ENCODE data around the gene MYRF. TPM values are rescaled to one million over a fixed set of nuclear protein-coding genes. Genes with fewer than 3 reads are reported as not detected.
A peak's percentile ranks its signal among the peaks of the same experiment; 100 is the strongest.

Gene MYRF
- polyA plus RNA-seq, 5 donors, result 20.7 to 39.0 (median 28.7) TPM

DNA sequence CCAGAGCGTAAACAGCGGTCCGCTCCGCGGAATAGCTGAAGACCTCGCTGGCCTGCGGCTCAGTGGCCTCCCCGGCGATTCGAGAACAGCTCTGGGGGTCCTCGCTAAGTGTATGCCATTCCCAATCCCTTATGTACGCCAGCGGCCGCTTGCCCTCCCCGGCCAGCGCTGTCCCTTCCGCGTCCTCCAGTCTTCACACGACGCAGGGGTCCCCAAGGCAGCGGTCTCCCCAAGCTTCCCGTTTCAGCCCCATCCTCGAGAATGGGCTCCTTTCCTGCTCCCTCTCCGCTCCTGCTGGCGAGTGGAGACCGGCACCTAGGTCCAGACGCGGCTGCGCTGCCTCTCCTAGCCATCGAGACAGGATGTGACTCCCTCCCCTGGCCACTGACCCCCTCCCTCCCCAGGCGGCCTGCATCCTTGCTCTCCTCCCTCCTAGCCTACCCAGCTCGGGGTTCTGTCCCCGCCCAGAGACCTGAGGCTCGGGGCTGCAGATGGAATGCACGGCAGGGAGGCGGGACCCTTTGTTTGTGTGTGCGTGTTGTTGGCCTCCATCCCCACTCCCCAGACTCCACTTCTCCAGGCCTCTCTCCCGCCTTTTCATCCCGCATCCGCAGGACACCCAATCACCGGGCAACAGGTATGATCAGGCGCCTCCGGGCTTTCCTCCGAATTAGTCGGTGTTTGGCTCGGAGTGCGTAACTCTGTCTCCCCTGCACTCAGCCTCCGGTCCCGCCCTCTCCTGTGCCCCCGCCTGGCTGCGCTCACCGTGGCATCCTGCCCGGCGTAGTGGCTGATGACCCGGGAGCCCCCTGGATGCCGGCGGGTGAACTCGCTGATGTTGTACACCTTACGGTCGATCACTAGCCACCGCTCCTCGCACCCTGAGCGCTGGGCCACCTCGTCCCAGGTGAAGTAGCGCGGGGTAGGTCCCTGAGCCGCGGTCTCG is 63.6 kb downstream of the MYRF start:
- peak; percentile 56 to 60 for DNase-seq

DNA sequence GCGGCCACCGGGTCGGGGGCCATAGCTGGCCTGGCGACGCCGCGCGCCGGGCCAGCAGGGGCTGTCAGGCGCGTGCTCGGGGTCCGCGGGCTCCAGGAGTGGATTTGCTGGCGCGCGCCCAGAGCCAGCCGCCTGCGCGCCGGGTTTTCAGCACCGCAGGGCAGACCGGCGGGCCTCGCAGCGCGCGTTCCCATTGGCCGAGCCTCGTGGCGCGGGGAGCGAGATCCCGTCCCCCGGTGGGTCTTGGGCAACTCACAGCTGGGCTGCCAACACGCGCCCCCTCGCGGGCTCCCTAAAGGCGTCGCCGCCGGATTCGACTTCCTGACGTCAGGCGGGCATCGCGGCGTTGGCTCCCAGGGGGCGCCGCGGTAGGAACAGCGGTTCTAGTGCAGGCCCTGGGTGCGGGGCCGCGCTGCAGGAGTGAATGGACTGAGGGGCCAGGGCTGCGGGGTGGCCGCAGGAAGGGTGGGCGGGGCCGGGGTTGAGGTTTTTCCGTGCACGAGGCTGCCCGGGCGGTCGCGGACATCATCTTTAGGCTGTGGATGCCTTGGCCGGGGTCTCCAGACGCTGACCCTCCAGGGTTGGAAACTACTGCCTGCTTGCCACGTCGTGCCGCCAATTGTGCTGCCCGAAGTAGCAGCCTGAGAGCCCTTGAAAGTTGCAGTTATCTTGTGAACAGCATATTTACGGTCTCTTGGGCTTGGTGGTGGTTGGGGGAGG is 64.5 kb downstream of the MYRF start, which contains the start of gene FADS1:
Gene FADS1, minus strand, starts transcription at position 268 of the 720 bp plus-strand sequence. Its CDS starts 74 bp downstream, at position 194.
- DNase-seq, result peak; percentile 92 to 93

DNA sequence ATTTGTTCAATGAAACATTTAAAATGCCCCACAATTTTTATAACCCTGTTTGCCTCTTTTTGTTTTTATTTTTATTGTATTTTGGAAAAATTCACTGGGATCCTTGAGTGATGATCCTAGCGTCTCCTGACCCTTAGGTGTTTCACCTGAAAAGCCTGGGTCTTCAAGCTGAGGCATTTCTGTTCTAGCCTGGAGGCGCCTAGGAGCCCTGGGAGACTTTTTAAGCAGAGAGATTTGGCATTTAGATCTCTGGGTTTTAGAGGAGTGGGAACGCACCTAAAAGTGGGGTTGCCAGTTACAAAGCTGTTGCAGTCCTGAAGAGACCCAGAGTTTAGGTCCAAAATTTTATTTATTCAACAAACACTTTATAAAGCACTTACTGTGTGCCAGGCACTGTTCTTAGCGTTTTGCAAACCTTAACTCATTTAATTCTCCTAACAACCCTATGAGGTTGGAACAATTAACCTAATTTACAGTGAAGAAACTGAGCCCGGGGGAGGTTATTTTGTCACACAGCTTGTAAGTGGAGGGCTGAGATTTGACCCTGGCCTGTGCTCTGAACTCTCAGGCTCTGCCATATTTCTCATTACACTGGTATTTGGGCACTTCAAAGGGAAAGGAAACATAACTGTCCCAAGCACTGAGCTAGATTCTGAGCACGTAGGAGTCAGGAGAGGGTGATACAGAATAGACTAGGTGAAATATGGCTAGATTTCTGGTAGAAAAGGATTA is 65.2 kb downstream of the MYRF start:
- DNase-seq, result no peak

DNA sequence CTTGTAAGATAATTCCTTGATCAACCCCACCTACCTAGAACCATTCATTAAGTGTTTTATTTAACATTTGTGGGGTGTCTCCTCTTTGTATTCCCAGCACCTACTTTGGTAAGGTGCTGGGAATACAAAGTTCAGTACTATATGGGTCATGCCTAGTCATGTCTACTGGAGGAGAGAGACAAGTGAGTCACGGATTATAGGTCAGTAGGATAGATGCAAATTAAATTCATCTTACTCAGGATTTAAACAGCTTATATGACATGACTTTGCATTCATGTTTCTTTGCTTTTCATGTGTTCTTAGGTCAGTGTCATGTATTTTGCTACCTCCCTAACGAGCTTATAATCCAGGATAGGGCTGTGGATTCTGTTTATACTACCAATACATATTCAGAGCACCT is 67.7 kb downstream of the MYRF start:
- no peak for DNase-seq

DNA sequence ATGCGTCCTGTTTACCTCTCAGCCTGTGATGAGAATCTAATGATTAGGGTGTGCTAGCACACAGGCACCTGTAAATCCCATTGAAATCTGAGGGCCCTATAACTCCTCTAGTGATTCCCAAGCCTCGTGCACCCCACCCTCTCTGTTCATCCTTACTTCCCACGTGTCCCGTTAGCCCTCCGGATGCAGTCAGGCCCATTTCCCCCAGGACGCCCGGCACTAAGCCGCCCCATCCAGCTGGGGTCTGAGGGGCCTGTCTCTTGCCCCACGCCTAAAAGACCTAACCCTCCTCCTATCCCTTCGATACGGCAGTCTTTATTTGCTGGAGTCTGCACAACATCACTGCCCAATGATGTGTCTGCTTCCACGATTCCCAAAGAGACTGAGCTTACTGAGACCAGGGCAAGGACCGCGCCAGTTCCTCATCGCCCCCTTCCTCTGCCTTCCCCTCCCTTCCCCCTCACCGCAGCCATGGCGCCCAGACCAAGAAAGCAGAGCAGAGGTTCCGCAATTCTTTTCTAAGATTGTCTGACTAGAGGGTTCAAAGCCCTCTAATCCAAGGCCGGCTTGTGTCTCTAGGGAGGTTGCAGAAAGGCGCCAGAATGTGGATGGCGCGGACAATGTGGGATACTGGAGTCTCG is 74.6 kb downstream of the MYRF start:
- DNase-seq, result peak in 1 of 2 donors; percentile 20

DNA sequence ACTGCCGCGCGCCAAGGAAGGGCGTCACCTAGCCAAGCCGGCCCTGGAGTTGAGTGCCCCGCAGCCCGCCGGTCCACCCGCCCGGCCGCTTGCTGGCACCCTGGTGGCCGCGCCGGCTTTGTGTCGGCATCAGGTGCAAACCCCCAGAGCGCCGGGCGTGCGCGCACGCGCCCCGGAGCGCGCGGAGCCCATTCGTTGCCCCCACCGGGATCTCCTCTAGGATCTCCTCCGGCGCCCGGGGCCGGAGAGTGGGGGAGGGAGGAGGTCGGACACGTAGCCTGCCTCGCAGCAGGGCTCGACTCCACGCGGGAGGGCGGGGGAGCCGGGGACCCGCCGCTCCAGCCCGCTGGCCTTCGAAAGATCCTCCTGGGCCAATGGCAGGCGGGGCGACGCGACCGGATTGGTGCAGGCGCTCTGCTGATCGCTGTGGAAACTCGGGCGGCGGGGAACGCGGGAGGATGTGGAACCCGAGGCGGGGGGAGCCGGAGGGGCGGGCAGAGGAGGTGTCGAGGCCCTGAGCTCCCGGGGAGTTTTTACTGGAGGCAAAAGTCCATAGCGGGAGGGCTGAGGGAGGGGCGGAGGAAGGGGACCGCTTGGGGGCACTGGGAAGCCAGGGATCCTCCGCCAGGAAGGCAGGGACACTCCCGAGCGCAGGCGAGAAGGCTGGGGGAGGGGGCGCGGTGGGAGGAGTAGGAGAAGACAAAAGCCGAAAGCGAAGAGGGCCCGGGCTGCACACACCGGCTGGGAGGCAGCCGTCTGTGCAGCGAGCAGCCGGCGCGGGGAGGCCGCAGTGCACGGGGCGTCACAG is 75.3 kb downstream of the MYRF start, which contains the start of gene FADS2:
Gene FADS2, plus strand, starts transcription at position 730 of the 808 bp plus-strand sequence. CDS start 91 bp downstream, outside the sequence.
- DNase-seq, result peak; percentile 79 to 87

DNA sequence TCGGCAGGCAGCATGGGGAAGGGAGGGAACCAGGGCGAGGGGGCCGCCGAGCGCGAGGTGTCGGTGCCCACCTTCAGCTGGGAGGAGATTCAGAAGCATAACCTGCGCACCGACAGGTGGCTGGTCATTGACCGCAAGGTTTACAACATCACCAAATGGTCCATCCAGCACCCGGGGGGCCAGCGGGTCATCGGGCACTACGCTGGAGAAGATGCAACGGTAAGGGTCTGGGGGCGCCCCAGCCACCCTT is 75.9 kb downstream of the MYRF start:
- DNase-seq, result no peak

DNA sequence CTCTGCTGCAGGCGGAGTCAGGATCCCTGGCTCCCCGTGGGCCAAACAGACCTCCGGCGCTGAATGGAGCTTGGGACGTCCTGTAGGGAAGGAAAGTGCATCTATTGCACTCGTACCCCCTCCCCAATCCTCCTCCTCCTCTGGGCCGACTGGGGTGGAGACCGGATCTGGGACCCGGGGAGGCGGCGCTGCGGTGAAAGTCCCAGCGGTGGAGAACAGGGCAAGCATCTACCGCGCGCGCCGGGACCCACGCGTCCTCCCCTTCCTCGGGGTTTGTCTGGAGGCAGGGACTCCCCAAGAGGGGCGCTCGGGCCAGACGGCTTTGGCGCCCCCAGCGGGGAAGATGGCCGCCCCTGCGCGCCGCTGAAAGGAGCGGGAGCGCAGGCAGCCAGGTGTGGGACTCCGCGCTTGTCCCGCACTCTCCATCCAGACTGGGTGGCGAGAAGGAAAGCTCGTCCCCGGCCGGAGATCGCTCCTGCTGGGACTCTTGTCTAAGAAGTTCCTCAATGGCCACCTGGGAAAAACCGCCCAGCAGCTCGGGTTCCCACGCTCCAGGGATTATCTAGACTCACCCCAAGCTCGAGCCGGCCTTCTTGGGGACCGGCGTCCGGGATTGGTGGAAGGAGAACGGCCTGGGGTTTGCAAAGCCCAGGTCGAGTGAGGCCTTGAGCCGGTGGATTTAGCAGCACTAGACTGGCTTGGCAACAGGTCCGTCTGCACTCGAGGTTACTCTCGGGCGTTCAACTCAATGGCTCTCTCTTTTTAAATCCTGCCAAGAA is 76.4 kb downstream of the MYRF start:
- DNase-seq, result peak; percentile 28 to 40

DNA sequence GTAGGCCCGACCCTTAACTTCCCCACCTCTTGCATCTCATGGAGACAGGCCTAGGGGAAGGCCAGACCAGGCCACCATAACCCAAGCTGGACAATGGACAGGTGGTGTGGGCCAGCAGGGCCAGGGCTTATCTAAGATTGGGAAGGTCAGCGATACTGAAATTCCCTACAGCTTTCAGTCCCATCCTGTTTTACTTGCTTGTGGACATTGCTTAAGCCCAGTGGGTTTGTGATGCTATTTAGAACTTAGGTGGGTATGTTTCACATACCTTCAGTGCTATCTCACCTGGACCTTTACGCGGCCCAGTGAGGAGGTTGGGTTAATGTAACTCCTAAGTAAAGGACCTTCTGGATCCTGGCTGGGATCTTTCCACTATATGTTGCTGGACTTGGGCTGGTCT is 77.4 kb downstream of the MYRF start:
- no peak for DNase-seq

DNA sequence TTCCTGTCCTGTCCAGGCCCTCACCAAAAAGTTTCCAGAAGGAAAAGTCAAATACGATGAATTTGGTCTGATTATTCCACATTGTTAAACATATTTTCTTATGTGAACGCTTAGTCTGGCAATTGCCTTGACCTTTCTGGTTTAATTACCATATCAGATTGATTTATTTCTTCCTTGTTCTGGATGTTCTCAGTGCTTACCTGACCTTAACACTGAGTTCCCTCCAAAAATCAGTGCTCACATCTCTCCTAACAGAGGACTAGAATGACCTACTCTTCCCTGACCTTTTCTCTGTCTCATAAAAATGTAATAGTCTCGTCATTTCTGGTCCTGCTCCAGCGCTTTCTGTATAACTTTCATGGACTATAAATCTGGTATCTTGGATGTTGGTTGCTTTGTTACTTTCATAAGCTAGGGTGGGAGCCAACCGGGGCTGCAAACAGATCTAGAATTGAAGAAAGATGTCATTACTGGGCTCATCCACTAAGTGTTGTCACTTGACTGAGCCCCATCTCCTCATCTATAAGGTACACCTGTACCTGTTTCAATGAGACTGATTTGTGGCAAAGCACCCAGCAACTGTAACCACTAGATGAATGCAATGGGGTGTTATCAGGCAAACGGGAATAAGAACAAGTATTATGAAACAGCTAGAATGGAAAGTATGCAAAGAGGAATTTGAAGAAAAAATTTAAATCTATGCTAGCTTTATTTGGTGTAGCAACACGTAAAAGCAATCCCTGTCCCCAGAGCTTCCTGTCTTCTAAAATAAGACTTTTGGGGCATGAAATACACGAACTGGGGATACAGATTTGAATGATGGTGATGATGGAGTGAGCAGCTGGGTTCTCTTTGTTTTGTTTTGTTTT is 78.0 kb downstream of the MYRF start:
- DNase-seq, result peak in 1 of 2 donors; percentile 32

DNA sequence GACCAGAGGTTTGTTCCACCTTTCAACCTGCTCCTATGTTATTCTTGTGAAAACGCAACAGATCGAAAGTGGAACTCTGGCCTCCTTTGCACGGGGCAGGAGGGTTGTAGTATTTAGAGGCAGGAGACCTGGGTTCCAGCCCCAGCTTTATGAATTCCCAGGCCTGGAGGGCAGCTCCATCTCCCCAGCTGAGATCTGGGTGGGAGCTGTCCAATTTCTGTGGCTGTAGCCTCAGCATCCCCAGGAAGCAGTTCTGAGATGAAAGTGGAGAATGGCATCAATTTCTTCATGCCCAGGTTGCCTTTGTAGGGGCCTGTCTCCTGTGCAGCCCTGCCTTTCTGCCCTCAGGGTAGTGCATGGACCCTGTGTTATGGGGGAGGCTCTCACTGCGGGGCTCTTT is 79.8 kb downstream of the MYRF start:
- no peak for DNase-seq

DNA sequence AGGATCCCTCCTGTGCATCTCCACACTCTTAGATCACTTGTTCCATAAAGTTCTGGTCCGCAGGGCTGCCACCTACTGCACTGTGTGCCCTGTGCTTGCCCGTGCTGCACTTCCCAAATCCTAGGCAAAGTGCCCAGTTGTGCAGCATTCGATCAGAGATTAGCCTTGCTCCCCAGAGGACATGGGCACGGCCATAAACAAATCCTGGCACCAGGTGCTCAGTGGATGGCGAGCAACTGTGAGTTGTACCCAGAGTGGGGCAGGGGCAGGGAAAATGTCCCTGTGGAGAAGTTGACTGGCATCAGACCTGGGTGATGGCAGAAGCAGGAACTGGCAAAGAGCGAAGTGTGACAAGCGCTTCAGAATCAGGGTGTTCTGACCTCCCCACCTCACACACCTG is 80.3 kb downstream of the MYRF start:
- DNase-seq, result no peak

DNA sequence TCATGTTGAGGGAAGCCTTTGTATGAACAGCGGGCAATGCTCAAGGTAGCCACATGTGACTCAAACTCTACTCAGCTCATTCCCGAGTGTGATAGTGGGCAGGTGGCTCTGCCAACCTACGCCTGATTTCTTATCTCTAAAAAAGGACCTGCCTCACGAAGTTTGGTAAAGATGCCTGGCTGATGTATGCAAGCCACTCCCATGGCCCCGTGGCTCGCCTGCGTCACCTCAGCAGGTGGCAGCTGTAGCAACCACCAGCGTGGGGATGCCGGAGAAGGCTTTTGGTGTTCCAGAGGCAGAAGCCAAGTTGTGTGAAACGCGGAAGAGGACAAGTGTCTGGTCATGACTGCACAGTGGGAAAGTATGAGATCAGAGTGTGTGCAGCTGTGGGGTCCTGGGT is 81.0 kb downstream of the MYRF start:
- no peak for DNase-seq

DNA sequence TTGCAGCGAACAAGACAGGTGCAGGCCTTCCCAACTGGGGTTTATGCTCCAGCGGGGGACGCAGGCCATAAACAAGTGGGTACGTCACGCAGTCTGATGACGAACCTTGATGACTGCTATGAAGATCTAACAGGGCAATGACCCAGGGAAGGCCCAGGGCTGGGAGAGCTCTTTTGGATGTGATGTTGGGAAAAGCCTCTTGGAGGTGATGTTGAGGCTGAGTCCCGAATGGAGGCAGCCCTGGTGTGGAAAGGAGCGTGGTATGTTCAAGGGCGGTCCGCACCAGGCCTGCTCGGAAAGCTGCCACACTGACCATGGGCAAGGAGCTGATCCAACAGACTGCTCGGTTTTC is 81.5 kb downstream of the MYRF start:
- no peak for DNase-seq

DNA sequence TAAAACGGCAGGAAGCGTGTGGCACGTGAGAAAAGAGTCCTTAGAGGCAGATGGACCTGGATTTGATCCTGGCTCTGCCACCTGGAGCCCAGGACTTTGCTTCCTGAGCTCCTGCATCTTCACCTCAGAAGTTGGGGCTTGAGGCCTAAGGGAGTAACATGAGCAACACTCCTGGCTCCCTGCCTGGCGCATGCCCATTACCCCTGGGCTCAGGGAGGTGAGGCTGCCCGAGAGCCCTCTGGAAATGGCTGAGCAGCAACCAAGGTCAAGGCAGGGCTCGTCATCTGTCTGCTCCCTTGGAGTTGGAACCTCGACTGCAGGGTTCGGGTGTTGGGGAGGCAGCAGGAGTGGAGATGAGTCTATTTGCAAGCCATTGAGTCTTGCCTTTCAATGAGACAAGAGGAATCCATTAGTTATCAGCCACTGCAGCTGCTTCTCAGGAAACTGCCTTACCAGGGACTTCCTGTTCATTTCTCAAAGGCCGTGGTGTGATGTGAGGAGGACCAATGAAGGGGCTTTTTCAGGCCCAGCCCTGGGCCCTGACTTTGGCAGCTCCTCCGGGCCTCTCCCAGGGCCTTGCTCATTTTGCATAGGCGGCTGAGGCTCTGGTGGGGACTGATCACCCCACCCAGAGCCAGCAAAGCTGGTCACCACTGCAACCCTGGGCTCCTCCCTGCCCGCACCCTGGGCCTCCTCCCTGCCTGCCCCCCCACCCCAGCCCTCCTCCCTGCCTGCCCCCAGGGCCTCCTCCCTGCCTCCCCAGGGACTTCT is 82.0 kb downstream of the MYRF start:
- DNase-seq, result peak; percentile 40 to 45

DNA sequence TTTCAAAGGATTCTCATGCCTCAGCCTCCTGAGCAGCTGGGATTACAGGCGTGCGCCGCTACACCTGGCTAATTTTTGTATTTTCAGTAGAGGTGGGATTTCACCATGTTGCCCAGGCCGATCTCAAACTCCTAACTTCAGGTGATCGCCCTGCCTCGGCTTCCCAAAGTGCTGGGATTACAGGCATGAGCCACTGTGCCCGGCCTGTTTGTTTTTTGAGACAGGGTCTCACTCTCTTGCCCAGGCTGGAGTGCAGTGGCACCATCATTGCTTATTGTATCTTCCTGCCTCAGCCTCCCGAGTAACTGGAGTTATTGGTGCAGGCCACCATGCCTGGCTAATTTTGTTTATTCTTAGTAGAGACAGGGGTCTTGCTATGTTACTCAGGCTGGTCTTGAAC is 83.8 kb downstream of the MYRF start:
- DNase-seq, result no peak

DNA sequence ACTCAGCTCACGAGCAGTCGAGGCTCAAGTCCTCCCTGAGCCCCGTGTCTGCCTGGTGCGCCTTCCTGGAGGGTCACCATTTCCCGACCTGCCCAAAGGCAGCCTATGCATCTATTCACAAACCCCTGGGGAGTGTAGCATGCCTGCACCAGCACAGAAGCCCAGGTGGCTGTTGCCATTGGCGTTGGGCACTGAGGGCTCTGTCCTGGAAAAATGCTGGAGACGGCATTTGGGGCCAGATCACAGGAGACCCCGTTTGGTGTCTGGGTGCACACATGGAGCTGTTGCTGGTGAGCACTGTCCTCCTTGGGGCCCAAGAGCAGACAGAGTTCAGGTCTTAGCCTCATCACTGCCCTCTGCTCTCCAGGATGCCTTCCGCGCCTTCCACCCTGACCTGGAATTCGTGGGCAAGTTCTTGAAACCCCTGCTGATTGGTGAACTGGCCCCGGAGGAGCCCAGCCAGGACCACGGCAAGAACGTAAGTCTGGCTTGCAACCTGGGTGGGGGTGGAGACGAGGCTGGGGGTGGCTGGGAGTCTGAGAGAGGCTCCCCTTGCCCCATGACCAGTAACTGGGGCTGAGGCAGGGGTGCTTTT is 85.1 kb downstream of the MYRF start:
- DNase-seq, result no peak

All from right lung (tissue), 5 donors.